ENCODE results near the gene ACBD4.

The ACBD4 gene

DNA sequence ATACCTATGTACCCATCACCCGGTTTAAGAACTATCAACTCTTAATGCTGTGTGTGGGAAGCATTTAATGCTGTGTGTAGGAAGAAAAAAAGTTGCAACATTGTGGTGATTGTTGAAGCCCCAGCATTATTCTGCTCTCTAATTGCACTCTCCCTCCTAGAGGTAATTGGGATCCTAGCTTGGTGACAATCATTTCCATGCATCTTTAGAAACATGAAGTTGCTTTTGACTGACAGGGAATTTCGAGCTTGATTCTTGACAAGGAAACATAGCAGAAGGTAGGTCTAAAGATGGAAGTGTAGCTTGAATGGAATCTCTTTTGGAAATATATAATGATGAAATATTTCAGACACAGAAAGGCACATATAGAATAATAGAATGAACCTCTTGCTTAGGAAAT lies 53.5 kb downstream of the ACBD4 start:
- no peak overlapping the region for H3K4me3 ChIP-seq (ENCODE audit: low read length)
- no peaks in the 10 kb centered on the region for H3K27me3 ChIP-seq (ENCODE audit: insufficient read depth, low read length)
- no peak overlapping the region for H3K27ac ChIP-seq (ENCODE audit: low read depth, low read length)
- H3K9ac ChIP-seq (ENCODE audit: low read depth, low read length), result no peak overlapping the region
- 0 out of 2 replicates have a peak, but pooled peaks cover 4% of the 10 kb centered on the region for H3K9me3 ChIP-seq (ENCODE audit: insufficient read depth, low read depth, low read length)
- 95% methylated on average over 1 of the region's 2 CpGs for WGBS
- no peaks in the 10 kb centered on the region for H3K4me1 ChIP-seq (ENCODE audit: insufficient read depth, low read length)
- H3K36me3 ChIP-seq (ENCODE audit: insufficient read depth, low read length), result no peaks in the 10 kb centered on the region

DNA sequence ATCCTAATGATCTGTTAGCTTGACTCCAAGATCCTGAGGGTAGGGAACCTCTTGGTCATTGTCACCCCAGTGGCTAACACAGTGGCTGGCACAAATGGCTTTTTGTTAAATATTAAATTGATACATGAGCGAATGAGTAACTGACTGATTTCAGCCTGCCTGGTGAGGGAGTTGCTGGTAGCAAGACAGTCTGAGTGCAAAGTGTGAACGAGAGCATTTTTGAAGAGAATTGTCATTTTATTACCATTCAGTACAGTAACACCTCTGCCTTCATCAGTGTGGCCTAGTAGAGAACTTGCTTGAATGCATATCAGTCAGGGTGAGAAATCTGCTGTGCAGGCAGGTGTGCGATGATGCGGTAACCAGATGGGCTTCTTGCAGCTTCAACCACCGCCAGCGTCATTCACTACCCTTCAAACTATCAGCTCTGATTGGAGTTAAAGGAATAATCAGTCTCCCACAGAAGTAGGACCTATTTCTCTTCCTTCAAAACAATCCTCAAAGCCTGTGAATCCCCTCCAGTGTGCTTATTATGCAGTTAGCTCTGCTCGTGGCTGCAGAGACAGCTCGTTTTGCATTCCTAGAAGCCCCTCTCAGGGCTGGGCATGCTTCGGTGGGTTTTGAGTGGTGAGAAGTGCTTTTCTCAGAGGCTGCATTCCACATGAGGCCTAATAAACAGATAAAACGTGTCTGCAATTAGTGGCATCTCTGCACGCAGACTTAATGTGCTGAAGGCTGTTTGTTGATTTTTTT lies 55.2 kb downstream of the ACBD4 start:
- H3K4me1 ChIP-seq (ENCODE audit: insufficient read depth, low read length), result no peaks in the 10 kb centered on the region
- no peaks in the 10 kb centered on the region for H3K27me3 ChIP-seq (ENCODE audit: insufficient read depth, low read length)
- H3K9me3 ChIP-seq (ENCODE audit: insufficient read depth, low read depth, low read length), result 0 out of 2 replicates have a peak, but pooled peaks cover 4% of the 10 kb centered on the region
- H3K9ac ChIP-seq (ENCODE audit: low read depth, low read length), result no peak overlapping the region
- H3K27ac ChIP-seq (ENCODE audit: low read depth, low read length), result no peak overlapping the region
- no peak overlapping the region for H3K4me3 ChIP-seq (ENCODE audit: low read length)
- no peaks in the 10 kb centered on the region for H3K36me3 ChIP-seq (ENCODE audit: insufficient read depth, low read length)
- WGBS, result 90% methylated on average over 11 of the region's 11 CpGs
